ENCODE results near the gene CDH5. TPM values are rescaled to one million over a fixed set of nuclear protein-coding genes. Genes with fewer than 3 reads are reported as not detected.

The CDH5 gene
- total and polyA plus RNA-seq, 10 donors: 6.7 to 62.7 (median 40.2) TPM

GRCh38 chr16:66439051-66439730, 72.7 kb downstream of the CDH5 start:
- no peak for DNase-seq
- H3K4me1 ChIP-seq: no peaks in the 10 kb centered on the region
- no peak overlapping the region for H3K4me3 ChIP-seq
- peaks cover 0 to 35% (median 0%) of the 10 kb centered on the region in 7 donors for H3K27me3 ChIP-seq (replicated peaks in 1 of 7)
- no peak for TF ChIP-seq POLR2AphosphoS5 (IDR thresholded peaks at IDR 0.05)
- TF ChIP-seq POLR2A (IDR thresholded peaks at IDR 0.05): no peak
- TF ChIP-seq CTCF (IDR thresholded peaks at IDR 0.05 in 8 of 11, conservative IDR thresholded peaks at IDR 0.05 in 3 of 11): no peak
- H3K9me3 ChIP-seq: no peaks in the 10 kb centered on the region
- H3K36me3 ChIP-seq: no peaks in the 10 kb centered on the region
- intact Hi-C loops (cut with DNase I; ENCODE audit: low total_unique reads): no loop called here
- 64 to 91% (median 81%) methylated on average over 5 of the region's 5 CpGs for WGBS, 5 donors
- no peak overlapping the region for H3K27ac ChIP-seq

- peaks cover 0 to 43% (median 0%) of the 10 kb centered on the region in 7 donors for H3K27me3 ChIP-seq (replicated peaks in 1 of 7)
- intact Hi-C loops (cut with DNase I; ENCODE audit: low total_unique reads): no loop called here
- no peaks in the 10 kb centered on the region for H3K36me3 ChIP-seq
- no peaks in the 10 kb centered on the region for H3K9me3 ChIP-seq
- TF ChIP-seq POLR2AphosphoS5 (IDR thresholded peaks at IDR 0.05) (no peak), CTCF (IDR thresholded peaks at IDR 0.05 in 8 of 11, conservative IDR thresholded peaks at IDR 0.05 in 3 of 11) (no peak)
- WGBS, 5 donors: 84 to 93% (median 86%) methylated on average over 10 of the region's 10 CpGs
- H3K27ac ChIP-seq: no peak overlapping the region
- no peak overlapping the region for H3K4me3 ChIP-seq
- no peak for DNase-seq
- H3K4me1 ChIP-seq: no peaks in the 10 kb centered on the region
Measured at GRCh38 chr16:66440271-66440802, 73.8 kb downstream of the CDH5 start.

- WGBS, 5 donors: 88 to 93% (median 91%) methylated on average over 9 to 11 of the region's 11 CpGs
- no peak for DNase-seq
- Histone ChIP-seq H3K9me3 (no peaks in the 10 kb centered on the region), H3K36me3 (no peaks in the 10 kb centered on the region), H3K27me3 (replicated peaks in 1 of 7) (peaks cover 0 to 43% (median 0%) of the 10 kb centered on the region in 7 donors), H3K4me3 (no peak overlapping the region), H3K4me1 (no peaks in the 10 kb centered on the region), H3K27ac (no peak overlapping the region)
- intact Hi-C loops (cut with DNase I; ENCODE audit: low total_unique reads): no loop called here
- TF ChIP-seq CTCF (IDR thresholded peaks at IDR 0.05 in 8 of 11, conservative IDR thresholded peaks at IDR 0.05 in 3 of 11): no peak
- no peak for TF ChIP-seq POLR2A (IDR thresholded peaks at IDR 0.05)
- no peak for TF ChIP-seq POLR2AphosphoS5 (IDR thresholded peaks at IDR 0.05)
Measured at GRCh38 chr16:66440970-66441369, 74.5 kb downstream of the CDH5 start.

- no peak for DNase-seq
- peaks cover 0 to 43% (median 0%) of the 10 kb centered on the region in 7 donors for H3K27me3 ChIP-seq (replicated peaks in 1 of 7)
- no peak overlapping the region for H3K4me3 ChIP-seq
- TF ChIP-seq POLR2A (IDR thresholded peaks at IDR 0.05): no peak
- TF ChIP-seq CTCF (IDR thresholded peaks at IDR 0.05 in 8 of 11, conservative IDR thresholded peaks at IDR 0.05 in 3 of 11): no peak
- H3K27ac ChIP-seq: no peak overlapping the region
- H3K36me3 ChIP-seq: no peaks in the 10 kb centered on the region
- intact Hi-C loops (cut with DNase I; ENCODE audit: low total_unique reads): no loop called here
- WGBS, 5 donors: 79 to 86% (median 81%) methylated on average over 7 of the region's 7 CpGs
- H3K4me1 ChIP-seq: no peaks in the 10 kb centered on the region
- no peaks in the 10 kb centered on the region for H3K9me3 ChIP-seq
Measured at GRCh38 chr16:66441586-66442375, 75.3 kb downstream of the CDH5 start.
